Activated CD8-positive, alpha-beta memory T cell treated with anti-CD3 and anti-CD28 coated beads for 36 hours (primary cell): ENCODE measurements around the gene POLRMT. TPM values are rescaled to one million over a fixed set of nuclear protein-coding genes. Genes with fewer than 3 reads are reported as not detected.

Experiments used
- CTCF ChIA-PET: fragments of 350-600 bp; sonication (Branson Sonifier 250); formaldehyde crosslinking; loops from one replicate; lab custom pipeline; 2021; ENCODE audit warnings: antibody characterized with exemption; lab: Charles Lee
- POLR2A ChIA-PET: fragments of 350-600 bp; sonication (Branson Sonifier 250); formaldehyde crosslinking; loops from one replicate; lab custom pipeline; 2021; ENCODE audit warnings: antibody characterized with exemption; lab: Charles Lee
- total RNA-seq, 2 experiments: library from RNA; stranded (reverse); gene quantifications; one replicate each; pipeline ENCODE4 v1.2.3, GENCODE V29; 2021

The POLRMT gene
- total RNA-seq: 10 to 100 TPM; 79.9 to 81.1 TPM

- CTCF ChIA-PET: interaction anchor here (1.2 kb wide), 1 partner anchor 28 kb away, joined by 3 read pairs; no protein-coding TSS in a partner anchor
- POLR2A ChIA-PET: interaction anchor here (1.0 to 1.2 kb wide), 2 partner anchors 22 to 26 kb away, joined by 5 to 10 read pairs; no protein-coding TSS in a partner anchor
Observed at GRCh38 chr19:633068-633785, at the start of gene POLRMT. Gene POLRMT (minus strand): TSS chr19:633537. CDS start chr19:633512, 25 bp downstream.

DNA sequence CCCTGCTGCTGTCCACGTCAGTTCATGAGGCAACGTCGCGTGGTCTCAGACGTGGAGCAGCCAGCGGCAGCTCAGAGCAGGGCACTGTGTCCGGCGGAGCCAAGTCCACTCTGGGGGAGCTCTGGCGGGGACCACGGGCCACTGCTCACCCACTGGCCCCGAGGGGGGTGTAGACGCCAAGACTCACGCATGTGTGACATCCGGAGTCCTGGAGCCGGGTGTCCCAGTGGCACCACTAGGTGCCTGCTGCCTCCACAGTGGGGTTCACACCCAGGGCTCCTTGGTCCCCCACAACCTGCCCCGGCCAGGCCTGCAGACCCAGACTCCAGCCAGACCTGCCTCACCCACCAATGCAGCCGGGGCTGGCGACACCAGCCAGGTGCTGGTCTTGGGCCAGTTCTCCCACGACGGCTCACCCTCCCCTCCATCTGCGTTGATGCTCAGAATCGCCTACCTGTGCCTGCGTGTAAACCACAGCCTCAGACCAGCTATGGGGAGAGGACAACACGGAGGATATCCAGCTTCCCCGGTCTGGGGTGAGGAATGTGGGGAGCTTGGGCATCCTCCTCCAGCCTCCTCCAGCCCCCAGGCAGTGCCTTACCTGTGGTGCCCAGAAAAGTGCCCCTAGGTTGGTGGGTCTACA is 49.5 kb upstream of the POLRMT start:
- CTCF ChIA-PET: no interaction called here
- POLR2A ChIA-PET: interaction anchor here (0.7 kb wide), 1 partner anchor 20 kb away, joined by 4 read pairs; no protein-coding TSS in a partner anchor

GRCh38 chr19:681029-682019 is 48.0 kb upstream of the POLRMT start:
- POLR2A ChIA-PET: interaction anchor here (0.6 to 2.7 kb wide), 2 partner anchors 18 to 201 kb away, joined by 6 to 17 read pairs; partner anchors contain the start of gene RNF126
- CTCF ChIA-PET: interaction anchor here (0.6 to 2.0 kb wide), 4 partner anchors 18 to 72 kb away, joined by 3 to 9 read pairs (median 4); no protein-coding TSS in a partner anchor

- ChIA-PET CTCF (interaction anchor here (0.6 to 2.0 kb wide), 8 partner anchors 10 to 89 kb away, joined by 3 to 9 read pairs (median 4); no protein-coding TSS in a partner anchor), POLR2A (interaction anchor here (0.6 to 2.7 kb wide), 3 partner anchors 17 to 200 kb away, joined by 3 to 17 read pairs (median 6); partner anchors contain the start of gene RNF126)
Observed at GRCh38 chr19:680287-681028, 47.1 kb upstream of the POLRMT start.

DNA sequence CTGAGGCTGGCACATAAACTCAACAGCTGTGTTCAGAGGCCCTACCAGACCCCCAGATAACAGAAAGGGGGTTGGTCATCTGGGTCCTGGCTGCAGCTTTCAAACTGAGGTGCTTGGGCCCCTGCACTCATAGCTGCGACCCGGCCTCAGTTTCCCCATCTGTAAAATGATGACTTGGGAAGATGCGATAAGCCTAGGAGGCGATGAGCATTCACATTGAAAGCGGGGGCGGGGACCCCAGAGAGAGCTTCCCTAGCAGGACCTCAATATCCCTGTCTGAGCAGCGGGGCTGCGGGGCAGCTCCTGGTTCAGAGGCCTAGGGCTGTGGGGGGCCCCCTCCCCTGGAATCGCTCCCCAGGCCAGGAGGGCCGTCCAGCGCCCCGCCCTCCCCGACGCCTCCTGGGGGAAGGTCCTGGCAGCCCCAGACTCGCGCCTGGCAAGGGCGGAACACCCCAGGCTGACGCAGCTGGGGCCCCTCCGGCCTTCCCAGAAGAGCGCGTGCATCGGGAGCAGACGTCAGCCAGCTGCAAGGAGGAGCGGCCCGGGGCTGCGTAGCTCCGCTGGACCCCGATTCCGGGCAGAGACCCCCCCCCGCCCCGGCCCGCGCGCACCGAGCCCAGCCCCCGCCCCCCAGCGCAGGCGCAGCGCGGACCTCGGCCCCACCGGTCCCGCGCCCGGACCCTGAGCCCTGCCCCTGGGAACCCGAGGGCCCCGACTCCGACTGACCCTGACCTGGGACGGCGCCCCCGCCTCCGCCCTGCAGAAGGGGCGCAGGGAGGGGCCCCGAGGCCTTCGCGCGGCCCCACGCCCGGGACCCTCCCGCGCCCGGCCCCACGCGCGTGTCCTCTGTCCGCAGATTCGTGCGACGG is 46.3 kb upstream of the POLRMT start:
- CTCF ChIA-PET: interaction anchor here (1.0 to 2.0 kb wide), 7 partner anchors 9 to 90 kb away, joined by 3 to 9 read pairs (median 3); partner anchors contain the start of gene PRSS57
- POLR2A ChIA-PET: interaction anchor here (0.7 to 2.7 kb wide), 3 partner anchors 16 to 305 kb away, joined by 3 to 17 read pairs (median 3); partner anchors contain the start of genes RNF126 and WDR18

- CTCF ChIA-PET: interaction anchor here (1.2 to 2.0 kb wide), 3 partner anchors 16 to 55 kb away, joined by 3 to 9 read pairs (median 5); partner anchors contain the start of gene PRSS57
Observed at GRCh38 chr19:678791-679388, 45.6 kb upstream of the POLRMT start.

GRCh38 chr19:677601-678436 is 44.5 kb upstream of the POLRMT start:
- POLR2A ChIA-PET: interaction anchor here (2.4 kb wide), 1 partner anchor 14 kb away, joined by 10 read pairs; the partner anchor contains the start of gene RNF126
- CTCF ChIA-PET: interaction anchor here (1.2 kb wide), 1 partner anchor 57 kb away, joined by 3 read pairs; no protein-coding TSS in a partner anchor

More at GRCh38 chr19:678791-679388, 45.6 kb upstream of the POLRMT start:
- POLR2A ChIA-PET: interaction anchor here (0.7 to 2.7 kb wide), 2 partner anchors 16 to 305 kb away, joined by 3 to 17 read pairs; partner anchors contain the start of genes RNF126 and WDR18

DNA sequence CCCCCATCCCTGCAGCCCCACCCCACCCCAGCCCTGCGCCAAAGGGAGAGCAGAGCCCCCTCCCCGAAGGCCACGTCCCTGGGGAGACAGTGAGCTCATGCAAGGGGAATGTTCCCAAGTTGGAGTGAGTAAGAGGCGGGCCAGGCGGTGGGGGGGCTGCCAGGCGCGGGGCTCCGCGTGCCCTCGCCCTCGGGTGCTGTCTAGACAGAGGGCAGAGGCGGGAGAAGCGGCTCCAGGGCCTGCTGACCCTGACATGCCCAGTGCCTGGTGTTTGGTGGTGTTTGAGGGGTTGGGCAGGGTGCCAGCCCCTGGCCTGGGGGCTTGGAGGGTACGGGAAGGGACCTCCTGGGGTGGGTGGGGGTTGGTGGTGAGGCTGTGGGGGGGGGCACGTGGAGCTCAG is 43.9 kb upstream of the POLRMT start:
- POLR2A ChIA-PET: interaction anchor here (2.4 kb wide), 1 partner anchor 14 kb away, joined by 10 read pairs; the partner anchor contains the start of gene RNF126
- CTCF ChIA-PET: interaction anchor here (0.6 to 1.2 kb wide), 2 partner anchors 57 to 881 kb away, joined by 3 to 4 read pairs; no protein-coding TSS in a partner anchor

- ChIA-PET POLR2A (interaction anchor here (2.4 kb wide), 1 partner anchor 13 kb away, joined by 10 read pairs; the partner anchor contains the start of gene RNF126), CTCF (interaction anchor here (0.6 to 1.4 kb wide), 4 partner anchors 11 to 882 kb away, joined by 3 to 6 read pairs (median 4); partner anchors contain the start of gene BSG)
Observed at GRCh38 chr19:676339-677105, 43.2 kb upstream of the POLRMT start, which contains the start of gene FSTL3. Gene FSTL3 (plus strand): TSS chr19:676392. CDS start chr19:676424, 32 bp downstream.

DNA sequence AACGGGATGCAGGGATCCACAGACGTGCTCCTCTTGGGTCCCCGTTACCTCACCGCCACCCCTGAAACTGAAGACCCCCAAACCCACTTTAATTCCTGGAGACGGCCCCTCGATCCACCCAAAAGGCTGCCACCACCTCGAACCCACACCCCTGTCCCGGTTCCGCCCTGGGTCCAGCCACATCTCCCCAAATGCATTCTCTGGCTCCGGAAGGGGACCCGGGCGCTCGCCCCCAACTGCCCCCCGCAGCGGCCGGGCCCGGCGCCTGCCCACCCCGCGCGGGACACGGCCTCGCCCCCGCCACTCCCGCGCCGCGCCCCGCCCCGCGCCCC is 42.6 kb upstream of the POLRMT start:
- POLR2A ChIA-PET: no interaction called here
- CTCF ChIA-PET: interaction anchor here (1.4 kb wide), 1 partner anchor 103 kb away, joined by 3 read pairs; the partner anchor contains the start of gene BSG

DNA sequence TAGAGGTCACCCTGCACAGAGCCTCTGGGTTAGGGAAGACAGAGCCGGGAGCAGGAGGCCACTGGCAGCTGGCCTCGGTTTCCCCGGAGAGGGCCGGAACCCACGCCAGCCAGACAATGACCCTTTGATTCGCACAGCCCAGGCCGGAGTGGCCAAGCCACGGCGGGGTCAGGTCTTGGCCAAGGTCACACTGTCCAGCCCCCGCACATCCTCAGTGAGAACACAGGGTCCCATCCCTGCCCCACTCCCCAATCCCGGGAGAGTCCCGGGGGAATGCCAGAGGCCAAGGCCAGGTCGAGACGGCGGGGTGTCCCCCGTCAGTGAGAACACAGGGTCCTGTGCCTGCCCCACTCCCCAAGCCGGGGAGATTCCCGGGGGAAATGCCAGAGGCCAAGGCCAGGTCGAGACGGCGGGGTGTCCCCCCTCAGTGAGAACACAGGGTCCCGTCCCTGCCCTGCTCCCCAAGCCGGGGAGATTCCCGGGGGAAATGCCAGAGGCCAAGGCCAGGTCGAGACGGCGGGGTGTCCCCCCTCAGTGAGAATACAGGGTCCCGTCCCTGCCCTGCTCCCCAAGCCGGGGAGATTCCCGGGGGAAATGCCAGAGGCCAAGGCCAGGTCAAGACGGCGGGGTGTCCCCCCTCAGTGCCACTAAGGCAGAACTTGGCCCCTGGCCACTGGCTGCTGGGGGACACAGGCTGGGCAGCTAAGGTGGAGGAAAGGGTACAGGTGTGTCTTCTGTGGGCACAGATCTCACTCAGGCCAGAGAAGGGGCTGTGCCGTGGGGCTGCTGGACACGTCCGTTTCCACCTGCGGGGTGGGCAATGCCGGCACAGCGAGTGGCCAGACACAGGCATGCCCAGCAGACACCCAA is 41.2 kb upstream of the POLRMT start:
- ChIA-PET CTCF (interaction anchor here (1.4 kb wide), 1 partner anchor 102 kb away, joined by 3 read pairs; the partner anchor contains the start of gene BSG), POLR2A (no interaction called here)

DNA sequence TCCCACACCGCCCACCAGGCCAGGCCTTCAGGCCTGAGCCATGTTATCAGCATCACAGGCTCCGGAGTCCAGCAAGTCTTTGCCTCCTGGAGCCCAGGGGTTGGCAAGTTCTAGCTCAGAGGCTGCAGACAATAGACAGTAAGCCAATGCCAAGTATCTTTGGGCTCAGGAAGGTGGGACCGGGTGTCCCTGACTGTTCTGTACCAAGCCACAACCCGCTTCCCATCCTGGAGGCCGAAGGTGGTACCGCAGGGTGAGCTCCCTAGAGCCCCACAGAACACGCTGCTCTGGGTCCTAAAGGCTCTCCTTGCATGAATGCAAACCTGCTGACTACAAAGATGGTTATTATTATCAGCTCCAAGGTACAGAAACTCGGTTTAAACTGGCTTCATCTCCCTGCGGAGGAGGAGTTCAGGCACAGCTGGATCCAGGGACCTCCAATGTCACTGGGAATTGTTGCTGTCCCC is 37.3 kb upstream of the POLRMT start:
- ChIA-PET POLR2A (no interaction called here), CTCF (interaction anchor here (1.0 to 1.3 kb wide), 2 partner anchors 10 to 64 kb away, joined by 3 read pairs; no protein-coding TSS in a partner anchor)
